PC-9 (cell line): ENCODE results near the gene METTL26. TPM values are rescaled to one million over a fixed set of nuclear protein-coding genes. Genes with fewer than 3 reads are reported as not detected.

Experiments
- Bru-seq: library from RNA; stranded (reverse); fragments of 400-500 nt; gene quantifications from one replicate; lab custom pipeline; 2021; lab: Mats Ljungman, UMichigan
- BruChase-seq, 2 experiments: library from RNA; stranded (reverse); fragments of 400-500 nt; gene quantifications; one replicate each; lab custom pipeline; 2021; lab: Mats Ljungman, UMichigan
- BruUV-seq: library from RNA; stranded (reverse); fragments of 400-500 nt; replicated peaks from 2 replicates; lab custom pipeline; 2021; lab: Mats Ljungman, UMichigan
- CTCF ChIA-PET: fragments of 300-600 bp; sonication (Branson Sonifier 250); formaldehyde crosslinking; loops from one replicate; lab custom pipeline; 2022; ENCODE audit warnings: antibody characterized with exemption; lab: Charles Lee
- POLR2A ChIA-PET: fragments of 300-600 bp; sonication (Branson Sonifier 250); formaldehyde crosslinking; loops from one replicate; lab custom pipeline; 2022; ENCODE audit warnings: antibody characterized with exemption; ENCODE audit not compliant: unreplicated experiment; lab: Charles Lee
- DNase-seq, 2 experiments: peaks; one replicate each; pipeline versions ENCODE4 v3.0.0 to v3.0.0-alpha.2; 2015 to 2022; ENCODE audit warnings: mixed read lengths in 1 of 2
- H2AFZ ChIP-seq: fragments of 200-600 bp; sonication (generic); 2 replicates; pipeline ENCODE4 v1.8.1; 2017; ENCODE audit warnings: antibody characterized with exemption
- H3F3A ChIP-seq: fragments of 200-600 bp; sonication (generic); 2 replicates; pipeline ENCODE4 v1.8.1; 2017; ENCODE audit warnings: antibody characterized with exemption, mild to moderate bottlenecking, low read depth; ENCODE audit not compliant: insufficient read depth
- H3K27ac ChIP-seq: fragments of 200-600 bp; sonication (generic); 2 replicates; pipeline ENCODE4 v1.6.1; 2016; ENCODE audit warnings: mixed run types
- H3K27me3 ChIP-seq: fragments of 200-600 bp; sonication (generic); 2 replicates; pipeline ENCODE4 v1.6.1; 2016; ENCODE audit warnings: low read depth, mixed run types; ENCODE audit not compliant: insufficient read depth
- H3K36me3 ChIP-seq: fragments of 200-600 bp; sonication (generic); 2 replicates; pipeline ENCODE4 v1.6.1; 2016; ENCODE audit warnings: low read depth, mixed run types
- H3K4me1 ChIP-seq: fragments of 200-600 bp; sonication (generic); replicated peaks from 2 replicates; pipeline ENCODE4 v1.6.1; 2016; ENCODE audit warnings: mixed run types; ENCODE audit not compliant: insufficient read depth
- H3K4me2 ChIP-seq: fragments of 200-600 bp; sonication (generic); 2 replicates; pipeline ENCODE4 v1.6.1; 2017; ENCODE audit warnings: mixed run types
- H3K4me3 ChIP-seq: fragments of 200-600 bp; sonication (generic); 2 replicates; pipeline ENCODE4 v1.6.1; 2016; ENCODE audit warnings: mixed run types
- H3K79me2 ChIP-seq: fragments of 200-600 bp; sonication (generic); 2 replicates; pipeline ENCODE4 v1.6.1; 2017; ENCODE audit warnings: low read depth, mixed run types
- H3K9me2 ChIP-seq: fragments of 200-600 bp; sonication (generic); 2 replicates; pipeline ENCODE4 v1.8.1; 2017; ENCODE audit warnings: mild to moderate bottlenecking; ENCODE audit not compliant: insufficient read depth
- H3K9me3 ChIP-seq: fragments of 200-600 bp; sonication (generic); 2 replicates; pipeline ENCODE4 v1.8.1; 2016; ENCODE audit warnings: low read depth; ENCODE audit not compliant: insufficient read depth
- H4K20me1 ChIP-seq: fragments of 200-600 bp; sonication (generic); 2 replicates; pipeline ENCODE4 v1.8.1; 2017; ENCODE audit not compliant: insufficient read depth
- EZH2 ChIP-seq: fragments of 200-600 bp; sonication (generic); IDR thresholded peaks from 2 replicates; pipeline ENCODE4 v1.8.0; 2017; ENCODE audit warnings: antibody characterized with exemption, low read depth
- intact Hi-C: fragments of 100-400 bp; cut with micrococcal nuclease; formaldehyde crosslinking; loops from one replicate; pipeline ENCODE4 v1.10.0; 2022; ENCODE audit not compliant: unreplicated experiment
- long read RNA-seq: library from polyadenylated mRNA; stranded (forward); transcript quantifications from one replicate; pipeline ENCODE4 v2.0.0, GENCODE V29; 2022
- total RNA-seq: library from RNA; stranded (reverse); gene quantifications from 2 replicates; pipeline ENCODE4 v1.2.3, GENCODE V29; 2021
- TF ChIP-seq, protein P1 (sequence below): fragments of 200-600 bp; sonication (generic); conservative IDR thresholded peaks from 2 replicates; pipeline ENCODE4 v1.6.1; 2017; ENCODE audit warnings: mixed run types, antibody characterized with exemption, mild to moderate bottlenecking, moderate library complexity

Gene METTL26
- total RNA-seq (144 and 158 TPM in 2 replicates), Bru-seq, nascent RNA (percentile 68 among the genes with signal in this experiment), BruChase-seq, experiment 1, labeled RNA remaining after a 2-hour chase (percentile 68 among the genes with signal in this experiment), BruChase-seq, experiment 2, labeled RNA remaining after a 6-hour chase (percentile 75 among the genes with signal in this experiment)
- long read RNA-seq, transcript METTL26-202 (3 exons, 544 nt) = minor isoform, 14 of 228 reads
- long read RNA-seq, transcript METTL26-201 (6 exons, 794 nt) = major isoform, 49 of 228 reads
- long read RNA-seq, transcript METTL26-203 (4 exons, 604 nt) = minor isoform, 30 of 228 reads
- long read RNA-seq, transcript METTL26-211 (5 exons, 588 nt) = minor isoform, 38 of 228 reads
- long read RNA-seq, partial matches to known transcripts = 18 of 228 reads
- long read RNA-seq, other reads (novel, unspliced or antisense) = 41 of 228 reads

GRCh38 chr16:636206-637080 lies at the start of gene METTL26:
TSS of gene METTL26 (minus strand) at chr16:636305. CDS start at chr16:636290, 15 bp downstream.
- intact Hi-C loops = loop anchor here (2.0 kb wide), 1 partner anchor 44 kb away; no protein-coding TSS in a partner anchor
- Histone ChIP-seq H4K20me1 (no peaks in the 10 kb centered on the region), H3K4me3 (peak within 1 kb of the TSS; percentile 80), H3K9me2 (no peaks in the 10 kb centered on the region), H3K4me2 (peak within 1 kb of the TSS; percentile 90), H3F3A (peaks cover 16% of the 10 kb centered on the region), H3K79me2 (peaks cover 19% of the 10 kb centered on the region), H3K4me1 (peaks cover 11% of the 10 kb centered on the region; the same call in 1 of the 2 replicates), H3K36me3 (no peaks in the 10 kb centered on the region), H2AFZ (peak within 1 kb of the TSS; percentile 91), H3K27me3 (no peaks in the 10 kb centered on the region), H3K27ac (peak within 1 kb of the TSS; percentile 80), H3K9me3 (no peaks in the 10 kb centered on the region)
- no TSS peak for BruUV-seq
- no peak for TF ChIP-seq EZH2
- TF ChIP-seq, protein P1, sequence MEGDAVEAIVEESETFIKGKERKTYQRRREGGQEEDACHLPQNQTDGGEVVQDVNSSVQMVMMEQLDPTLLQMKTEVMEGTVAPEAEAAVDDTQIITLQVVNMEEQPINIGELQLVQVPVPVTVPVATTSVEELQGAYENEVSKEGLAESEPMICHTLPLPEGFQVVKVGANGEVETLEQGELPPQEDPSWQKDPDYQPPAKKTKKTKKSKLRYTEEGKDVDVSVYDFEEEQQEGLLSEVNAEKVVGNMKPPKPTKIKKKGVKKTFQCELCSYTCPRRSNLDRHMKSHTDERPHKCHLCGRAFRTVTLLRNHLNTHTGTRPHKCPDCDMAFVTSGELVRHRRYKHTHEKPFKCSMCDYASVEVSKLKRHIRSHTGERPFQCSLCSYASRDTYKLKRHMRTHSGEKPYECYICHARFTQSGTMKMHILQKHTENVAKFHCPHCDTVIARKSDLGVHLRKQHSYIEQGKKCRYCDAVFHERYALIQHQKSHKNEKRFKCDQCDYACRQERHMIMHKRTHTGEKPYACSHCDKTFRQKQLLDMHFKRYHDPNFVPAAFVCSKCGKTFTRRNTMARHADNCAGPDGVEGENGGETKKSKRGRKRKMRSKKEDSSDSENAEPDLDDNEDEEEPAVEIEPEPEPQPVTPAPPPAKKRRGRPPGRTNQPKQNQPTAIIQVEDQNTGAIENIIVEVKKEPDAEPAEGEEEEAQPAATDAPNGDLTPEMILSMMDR = no peak
- ChIA-PET CTCF (interaction anchor here (0.9 kb wide), 1 partner anchor 43 kb away, joined by 4 read pairs; no protein-coding TSS in a partner anchor), POLR2A (interaction anchor here (0.6 to 0.7 kb wide), 9 partner anchors 84 to 1519 kb away, joined by 3 to 17 read pairs (median 6); partner anchors contain the start of gene TRAF7)
- DNase-seq = peak; percentile 85 to 94

DNA sequence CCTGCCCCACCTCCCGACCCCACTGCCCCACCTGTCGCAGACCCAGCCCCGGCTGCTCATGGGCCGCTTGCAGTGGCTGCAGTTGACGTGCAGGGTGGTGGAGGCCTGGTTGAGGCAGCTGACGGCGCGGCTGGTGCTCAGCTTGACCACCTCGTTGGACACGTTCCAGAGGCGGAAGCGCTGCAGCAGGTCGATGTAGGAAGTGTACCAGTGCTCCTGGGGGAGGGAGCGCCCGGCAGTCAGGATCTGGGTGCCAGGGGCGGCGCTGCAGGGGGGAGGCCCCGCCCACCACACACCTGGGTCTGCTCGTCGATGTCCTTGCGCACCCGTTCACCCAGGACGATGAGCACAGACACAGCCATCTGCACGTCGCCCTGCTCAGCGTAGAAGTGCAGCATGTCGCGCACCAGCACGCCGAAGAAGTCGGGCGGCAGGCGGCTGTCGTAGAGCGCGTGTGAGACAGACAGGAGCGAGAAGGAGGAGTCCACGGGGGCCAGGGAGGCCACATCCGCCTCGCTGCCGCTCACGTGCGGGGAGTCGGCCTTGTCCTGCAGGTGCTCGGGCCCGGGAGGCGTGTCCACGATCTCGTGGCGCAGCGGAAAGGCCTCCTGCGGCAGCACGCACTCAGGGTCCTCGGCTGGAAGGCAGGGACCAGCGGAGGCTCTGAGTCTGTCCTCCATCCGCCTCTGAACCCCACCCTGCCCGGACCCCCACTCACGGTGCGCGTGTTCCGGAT lies 49.0 kb upstream of the METTL26 start:
- no peak overlapping the region for H3K27ac ChIP-seq

More for the DNA sequence above, 49.0 kb upstream of the METTL26 start:
- DNase-seq = no peak
- no peak overlapping the region for H3K4me3 ChIP-seq
- intact Hi-C loops = loop anchor here (5.0 kb wide), 1 partner anchor 158 kb away; the partner anchor contains the start of gene CAPN15
- H2AFZ ChIP-seq = no peak overlapping the region
- ChIA-PET POLR2A (no interaction called here), CTCF (no interaction called here)
- H3F3A ChIP-seq = peaks cover 31% of the 10 kb centered on the region; the same call in 1 of the 2 replicates
- no peaks in the 10 kb centered on the region; the same call in 1 of the 2 replicates for H3K36me3 ChIP-seq
- no TSS peak for BruUV-seq
- TF ChIP-seq, protein P1 = no peak
- no peak for TF ChIP-seq EZH2
- H4K20me1 ChIP-seq = peaks cover 30% of the 10 kb centered on the region
- no peaks in the 10 kb centered on the region for H3K9me2 ChIP-seq
- no peaks in the 10 kb centered on the region for H3K27me3 ChIP-seq
- peak overlapping the region; percentile 86 for H3K4me2 ChIP-seq
- no peaks in the 10 kb centered on the region for H3K9me3 ChIP-seq
- H3K79me2 ChIP-seq = peaks cover 45% of the 10 kb centered on the region
- peaks cover 41% of the 10 kb centered on the region for H3K4me1 ChIP-seq
